GM13976 (cell line): ENCODE data around the gene FNDC3B.

Experiments
- DNase-seq: peaks from one replicate; pipeline ENCODE4 v3.0.0; 2012; ENCODE audit warnings: low spot score
- in situ Hi-C: fragments of 300-500 bp; cut with MboI; formaldehyde crosslinking; loops from one replicate; pipeline ENCODE4 v1.12.0; 2022; ENCODE audit warnings: low sequenced_read_pairs, mixed read lengths, inconsistent platforms; ENCODE audit not compliant: unreplicated experiment
- TF ChIP-seq, protein P1 (sequence below): IDR thresholded peaks from 2 replicates; pipeline ENCODE4 v1.5.1; 2012; ENCODE audit warnings: borderline replicate concordance, mild to moderate bottlenecking; ENCODE audit not compliant: insufficient read depth; ENCODE audit errors: extremely low read depth, missing control alignments, control extremely low read depth

Gene FNDC3B

DNA sequence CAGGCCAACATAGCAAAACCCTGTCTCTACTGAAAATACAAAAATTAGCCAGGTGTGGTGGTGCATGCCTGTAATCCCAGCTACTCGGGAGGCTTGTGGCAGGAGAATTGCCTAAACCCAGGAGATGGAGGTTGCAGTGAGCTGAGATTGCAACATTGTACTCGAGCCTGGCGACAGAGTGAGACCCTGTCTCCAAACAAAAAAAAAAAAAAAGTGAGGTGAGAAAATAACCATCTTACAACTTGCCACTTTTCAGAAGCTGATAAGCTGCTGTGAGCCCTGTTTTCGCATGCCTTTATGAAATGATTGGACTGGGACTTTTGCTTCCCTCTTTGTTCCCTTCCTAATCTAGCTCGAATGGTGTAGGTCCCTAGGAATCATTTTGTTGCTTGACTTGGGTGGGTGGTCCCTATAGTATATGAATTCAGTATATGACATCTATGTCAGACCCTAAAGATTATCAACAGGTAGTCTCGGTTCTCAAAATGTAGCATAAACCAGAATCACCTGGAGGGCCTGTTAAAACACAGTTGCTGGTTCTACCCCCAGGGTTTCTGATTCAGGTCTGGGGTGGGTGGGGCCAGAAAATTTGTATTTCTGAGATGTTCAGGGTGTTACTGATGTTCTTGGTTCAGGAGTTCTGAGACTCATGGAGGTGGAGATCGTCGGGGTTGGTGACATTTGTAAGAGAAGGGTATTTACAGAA is 107.9 kb downstream of the FNDC3B start:
- in situ Hi-C loops, result no loop called here
- DNase-seq, result no peak
- TF ChIP-seq, protein P1, sequence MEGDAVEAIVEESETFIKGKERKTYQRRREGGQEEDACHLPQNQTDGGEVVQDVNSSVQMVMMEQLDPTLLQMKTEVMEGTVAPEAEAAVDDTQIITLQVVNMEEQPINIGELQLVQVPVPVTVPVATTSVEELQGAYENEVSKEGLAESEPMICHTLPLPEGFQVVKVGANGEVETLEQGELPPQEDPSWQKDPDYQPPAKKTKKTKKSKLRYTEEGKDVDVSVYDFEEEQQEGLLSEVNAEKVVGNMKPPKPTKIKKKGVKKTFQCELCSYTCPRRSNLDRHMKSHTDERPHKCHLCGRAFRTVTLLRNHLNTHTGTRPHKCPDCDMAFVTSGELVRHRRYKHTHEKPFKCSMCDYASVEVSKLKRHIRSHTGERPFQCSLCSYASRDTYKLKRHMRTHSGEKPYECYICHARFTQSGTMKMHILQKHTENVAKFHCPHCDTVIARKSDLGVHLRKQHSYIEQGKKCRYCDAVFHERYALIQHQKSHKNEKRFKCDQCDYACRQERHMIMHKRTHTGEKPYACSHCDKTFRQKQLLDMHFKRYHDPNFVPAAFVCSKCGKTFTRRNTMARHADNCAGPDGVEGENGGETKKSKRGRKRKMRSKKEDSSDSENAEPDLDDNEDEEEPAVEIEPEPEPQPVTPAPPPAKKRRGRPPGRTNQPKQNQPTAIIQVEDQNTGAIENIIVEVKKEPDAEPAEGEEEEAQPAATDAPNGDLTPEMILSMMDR, result no peak

DNA sequence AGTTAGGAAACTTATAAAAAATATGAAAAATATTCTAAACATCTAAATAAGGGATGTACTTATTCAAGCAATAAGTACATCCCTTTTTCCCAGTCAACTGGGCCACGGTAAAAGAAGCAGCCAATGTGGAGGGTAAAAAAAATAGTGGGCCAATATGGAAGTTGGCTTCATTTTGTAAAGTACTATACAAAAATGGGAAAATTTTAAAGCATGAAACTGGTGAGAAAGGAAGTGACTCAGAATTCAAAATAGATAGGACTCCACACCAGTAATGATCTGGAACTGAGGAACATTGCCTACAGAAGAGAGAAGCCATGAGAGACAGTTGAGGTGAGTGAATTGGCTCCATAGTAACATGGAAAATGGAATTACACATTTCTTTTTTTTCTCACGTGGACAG is 108.9 kb downstream of the FNDC3B start:
- DNase-seq, result no peak
- TF ChIP-seq, protein P1, result no peak

DNA sequence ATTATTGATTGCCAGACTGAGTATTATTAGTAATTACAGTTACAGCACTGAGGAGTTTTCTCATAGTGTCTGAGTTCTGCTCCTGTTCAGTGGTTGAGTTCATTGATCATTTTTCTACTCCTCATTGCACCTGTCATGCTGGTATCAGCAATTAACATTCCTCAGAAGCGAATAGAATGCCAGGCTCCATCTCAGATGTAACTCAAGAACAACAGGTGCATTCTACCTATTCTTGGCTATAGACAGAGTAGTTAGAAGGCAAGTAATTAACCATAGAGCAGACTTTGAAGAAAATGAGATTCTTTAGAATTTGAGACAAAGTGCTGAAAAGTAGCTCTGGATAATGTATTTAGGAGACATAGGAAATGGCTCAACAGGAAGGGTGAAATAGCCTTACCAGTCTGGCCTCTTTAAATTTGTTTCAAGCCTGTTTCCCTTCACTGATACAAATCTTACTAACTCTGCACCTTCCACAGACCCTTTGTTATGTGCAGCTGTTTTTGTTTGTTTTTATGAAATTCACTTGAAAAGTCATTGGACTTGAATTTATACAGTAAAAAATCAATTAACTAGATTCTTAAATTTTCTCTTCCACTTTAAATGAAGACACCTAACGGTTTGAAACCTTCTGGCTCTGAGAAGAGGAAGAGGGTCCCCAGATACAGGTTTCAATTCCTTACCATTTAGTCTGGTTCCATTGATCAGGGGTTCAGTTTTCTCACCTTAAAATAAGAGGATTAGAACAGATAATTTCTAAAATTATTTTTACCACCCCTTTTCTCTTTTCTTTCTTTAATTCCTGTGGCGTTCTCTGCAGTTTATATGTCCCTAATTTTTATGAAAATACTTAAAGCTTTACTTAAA is 109.6 kb downstream of the FNDC3B start:
- in situ Hi-C loops, result no loop called here
- TF ChIP-seq, protein P1, result no peak
- DNase-seq, result no peak

More for the DNA sequence above, 108.9 kb downstream of the FNDC3B start:
- in situ Hi-C loops, result no loop called here

DNA sequence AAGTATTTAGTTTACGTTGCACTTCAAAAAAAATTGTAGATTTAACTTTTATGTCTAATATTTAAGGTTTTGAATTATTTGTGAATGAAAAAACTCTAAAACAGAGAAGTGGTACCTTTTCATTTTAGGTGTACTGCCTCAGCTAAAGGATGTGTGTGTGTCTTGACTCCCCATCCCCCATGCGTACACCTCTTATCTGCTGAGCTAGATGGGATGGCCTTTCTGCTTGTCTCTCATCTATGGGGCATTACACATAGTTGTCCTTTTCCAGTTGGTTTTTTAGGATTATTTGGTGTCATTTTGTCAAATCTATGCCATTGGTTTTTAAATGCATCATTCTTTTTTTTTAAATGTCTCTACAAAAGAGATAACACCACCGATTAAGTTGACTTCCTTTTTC is 110.9 kb downstream of the FNDC3B start:
- TF ChIP-seq, protein P1, result no peak
- DNase-seq, result no peak
- in situ Hi-C loops, result no loop called here

DNA sequence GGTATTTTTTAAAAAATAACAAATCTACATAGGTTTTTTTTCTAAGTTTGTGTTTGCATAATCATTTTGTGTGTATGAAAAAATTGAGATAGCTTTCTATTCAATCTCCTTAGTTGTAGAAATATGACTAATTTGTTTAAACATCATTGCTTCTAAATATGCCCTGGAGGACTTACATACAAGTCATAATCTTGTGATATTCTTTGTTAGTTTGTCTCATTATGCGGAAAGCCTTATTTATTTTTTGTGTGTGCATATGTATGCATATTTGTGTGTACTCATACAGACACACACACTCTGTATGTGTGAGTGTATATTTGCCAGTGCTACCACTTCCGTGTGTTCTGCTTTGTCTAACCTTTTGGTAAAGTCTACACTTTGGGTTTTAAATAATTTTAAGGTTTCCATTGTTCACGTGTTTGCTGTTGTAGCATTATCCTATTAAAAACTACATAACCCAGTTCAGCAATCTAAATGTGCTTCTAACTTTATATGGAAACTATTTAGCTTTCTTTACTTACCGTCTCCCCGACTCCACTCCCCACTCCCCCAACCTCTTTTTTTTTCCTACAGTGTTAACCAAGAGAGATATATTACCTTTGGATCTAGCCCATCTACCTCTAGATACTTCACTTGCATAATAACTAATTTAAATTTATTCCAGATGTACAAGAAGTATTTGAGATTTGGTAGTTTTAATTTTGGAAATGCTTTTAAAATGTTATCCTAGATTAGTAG is 111.7 kb downstream of the FNDC3B start:
- TF ChIP-seq, protein P1, result no peak
- in situ Hi-C loops, result no loop called here

More for the DNA sequence above, 111.7 kb downstream of the FNDC3B start:
- DNase-seq, result no peak
